MCF 10A (cell line): ENCODE measurements around the gene SGCE. TPM values are rescaled to one million over a fixed set of nuclear protein-coding genes. Genes with fewer than 3 reads are reported as not detected.

Experiments
- BruUV-seq: library from RNA; stranded (reverse); fragments of 400-500 nt; replicated peaks from 2 replicates; lab custom pipeline; 2021; lab: Mats Ljungman, UMichigan
- CTCF ChIA-PET: fragments of 300-600 bp; sonication (Branson Sonifier 250); formaldehyde crosslinking; extraction: SDS; loops from one replicate; lab custom pipeline; 2021; ENCODE audit warnings: antibody characterized with exemption, inconsistent platforms; lab: Yijun Ruan, JAX
- POLR2A ChIA-PET: fragments of 300-600, 350-650 bp; sonication (Branson Sonifier 250); formaldehyde crosslinking; extraction: SDS; loops from one replicate; lab custom pipeline; 2020; ENCODE audit warnings: antibody characterized with exemption, inconsistent platforms; lab: Yijun Ruan, JAX
- DNase-seq: peaks from one replicate; pipeline ENCODE4 v3.0.0-alpha.2; 2018; ENCODE audit not compliant: unreplicated experiment
- H3K27ac Mint-ChIP-seq: one replicate; pipeline ENCODE4 v1.8.0; 2022; ENCODE audit warnings: mild to moderate bottlenecking, low read depth, mixed read lengths; ENCODE audit not compliant: unreplicated experiment
- H3K27me3 Mint-ChIP-seq: one replicate; pipeline ENCODE4 v1.8.0; 2022; ENCODE audit warnings: mixed read lengths; ENCODE audit not compliant: insufficient read depth, unreplicated experiment
- H3K36me3 Mint-ChIP-seq: one replicate; pipeline ENCODE4 v1.8.0; 2022; ENCODE audit warnings: mild to moderate bottlenecking, moderate library complexity, mixed read lengths; ENCODE audit not compliant: insufficient read depth, unreplicated experiment
- H3K4me1 Mint-ChIP-seq: one replicate; pipeline ENCODE4 v1.8.0; 2022; ENCODE audit warnings: mixed read lengths; ENCODE audit not compliant: insufficient read depth, unreplicated experiment
- H3K4me3 Mint-ChIP-seq: one replicate; pipeline ENCODE4 v1.8.0; 2022; ENCODE audit warnings: mild to moderate bottlenecking, moderate library complexity, mixed read lengths; ENCODE audit not compliant: unreplicated experiment
- H3K9me3 Mint-ChIP-seq: one replicate; pipeline ENCODE4 v1.8.0; 2022; ENCODE audit warnings: mixed read lengths; ENCODE audit not compliant: unreplicated experiment
- CTCF ChIP-seq: fragments of 200-600 bp; IDR thresholded peaks from one replicate; pipeline ENCODE4 v1.8.0; 2022; ENCODE audit warnings: antibody characterized with exemption, mild to moderate bottlenecking; ENCODE audit not compliant: unreplicated experiment
- intact Hi-C: fragments of 100-400 bp; cut with micrococcal nuclease; formaldehyde crosslinking; loops from 2 replicates; pipeline ENCODE4 v1.14.1; 2022
- total RNA-seq: library from RNA; stranded (reverse); gene quantifications from 2 replicates; pipeline ENCODE4 v1.2.3, GENCODE V29; 2022

Gene SGCE
- total RNA-seq, 1 experiment from 2014 or later, result 39.4 TPM

GRCh38 chr7:94561841-94562514, 94.0 kb downstream of the SGCE start:
- TF ChIP-seq CTCF, result no peak
- no peak overlapping the region for H3K4me3 Mint-ChIP-seq
- ChIA-PET POLR2A (interaction anchor here (0.7 kb wide), 1 partner anchor 1993 kb away, joined by 3 read pairs; no protein-coding TSS in a partner anchor), CTCF (interaction anchor here (0.8 to 1.4 kb wide), 3 partner anchors 7 to 161 kb away, joined by 3 to 5 read pairs (median 4); no protein-coding TSS in a partner anchor)
- H3K36me3 Mint-ChIP-seq, result no peaks in the 10 kb centered on the region
- H3K4me1 Mint-ChIP-seq, result no peaks in the 10 kb centered on the region
- no peak overlapping the region for H3K27ac Mint-ChIP-seq
- H3K9me3 Mint-ChIP-seq, result no peaks in the 10 kb centered on the region
- BruUV-seq, result no TSS peak
- H3K27me3 Mint-ChIP-seq, result no peaks in the 10 kb centered on the region
- DNase-seq, result peak; percentile 8
- intact Hi-C loops, result no loop called here

GRCh38 chr7:94559972-94560371, 96.0 kb downstream of the SGCE start:
- no peak overlapping the region for H3K27ac Mint-ChIP-seq
- no TSS peak for BruUV-seq
- intact Hi-C loops, result no loop called here
- no peak for TF ChIP-seq CTCF
- no peaks in the 10 kb centered on the region for H3K9me3 Mint-ChIP-seq
- H3K36me3 Mint-ChIP-seq, result no peaks in the 10 kb centered on the region
- DNase-seq, result no peak
- CTCF ChIA-PET, result no interaction called here
- no peaks in the 10 kb centered on the region for H3K4me1 Mint-ChIP-seq
- no peak overlapping the region for H3K4me3 Mint-ChIP-seq
- H3K27me3 Mint-ChIP-seq, result no peaks in the 10 kb centered on the region
- POLR2A ChIA-PET, result no interaction called here

- Mint-ChIP-seq H3K36me3 (peaks cover 26% of the 10 kb centered on the region), H3K9me3 (no peaks in the 10 kb centered on the region), H3K4me1 (no peaks in the 10 kb centered on the region), H3K4me3 (no peak overlapping the region), H3K27me3 (no peaks in the 10 kb centered on the region), H3K27ac (no peak overlapping the region)
- CTCF ChIA-PET, result interaction anchor here (1.0 kb wide), 1 partner anchor 643 kb away, joined by 3 read pairs; no protein-coding TSS in a partner anchor
- no TSS peak for BruUV-seq
- intact Hi-C loops, result no loop called here
- POLR2A ChIA-PET, result interaction anchor here (0.9 kb wide), 1 partner anchor 99 kb away, joined by 3 read pairs; the partner anchor contains the start of gene SGCE
- DNase-seq, result no peak
- no peak for TF ChIP-seq CTCF
Measured at GRCh38 chr7:94557215-94557614, 98.7 kb downstream of the SGCE start.

GRCh38 chr7:94556028-94556427, 99.9 kb downstream of the SGCE start:
- H3K36me3 Mint-ChIP-seq, result peaks cover 29% of the 10 kb centered on the region
- DNase-seq, result no peak
- no TSS peak for BruUV-seq
- intact Hi-C loops, result no loop called here
- H3K4me3 Mint-ChIP-seq, result no peak overlapping the region
- H3K4me1 Mint-ChIP-seq, result no peaks in the 10 kb centered on the region
- no peak overlapping the region for H3K27ac Mint-ChIP-seq
- ChIA-PET CTCF (no interaction called here), POLR2A (interaction anchor here (0.9 kb wide), 1 partner anchor 100 kb away, joined by 3 read pairs; the partner anchor contains the start of gene SGCE)
- no peaks in the 10 kb centered on the region for H3K27me3 Mint-ChIP-seq
- no peaks in the 10 kb centered on the region for H3K9me3 Mint-ChIP-seq
- TF ChIP-seq CTCF, result no peak
